ENCODE data around the gene LPP.

Gene LPP

GRCh38 chr3:188505151-188505550 lies 351.2 kb downstream of the LPP start:
- DNase-seq (ENCODE audit: low read depth) = no peak
- no peak overlapping the region for H3K4me3 ChIP-seq (ENCODE audit: control insufficient read depth, low read depth, low read length)
- TF ChIP-seq CTCF (IDR thresholded peaks at IDR 0.05; ENCODE audit: control insufficient read depth, insufficient read depth, low read depth, low read length, missing control alignments) = no peak

- no peak for DNase-seq (ENCODE audit: low read depth)
- no peak overlapping the region for H3K4me3 ChIP-seq (ENCODE audit: control insufficient read depth, low read depth, low read length)
- TF ChIP-seq CTCF (IDR thresholded peaks at IDR 0.05; ENCODE audit: control insufficient read depth, insufficient read depth, low read depth, low read length, missing control alignments) = no peak
These were observed 352.0 kb downstream of the LPP start for GRCh38 chr3:188505911-188506310.

- TF ChIP-seq CTCF (IDR thresholded peaks at IDR 0.05; ENCODE audit: control insufficient read depth, insufficient read depth, low read depth, low read length, missing control alignments) = no peak
- H3K4me3 ChIP-seq (ENCODE audit: control insufficient read depth, low read depth, low read length) = no peak overlapping the region
- no peak for DNase-seq (ENCODE audit: low read depth)
These were observed 352.5 kb downstream of the LPP start for GRCh38 chr3:188506446-188506845.

- TF ChIP-seq CTCF (IDR thresholded peaks at IDR 0.05; ENCODE audit: control insufficient read depth, insufficient read depth, low read depth, low read length, missing control alignments) = no peak
- peak; percentile 91 for DNase-seq (ENCODE audit: low read depth)
- H3K4me3 ChIP-seq (ENCODE audit: control insufficient read depth, low read depth, low read length) = no peak overlapping the region; the same call in 1 of the 2 replicates
These were observed 353.3 kb downstream of the LPP start for GRCh38 chr3:188507244-188507720.

- H3K4me3 ChIP-seq (ENCODE audit: control insufficient read depth, low read depth, low read length) = no peak overlapping the region
- no peak for DNase-seq (ENCODE audit: low read depth)
- TF ChIP-seq CTCF (IDR thresholded peaks at IDR 0.05; ENCODE audit: control insufficient read depth, insufficient read depth, low read depth, low read length, missing control alignments) = no peak
These were observed 354.5 kb downstream of the LPP start for GRCh38 chr3:188508454-188508853.

GRCh38 chr3:188509316-188509715 lies 355.4 kb downstream of the LPP start:
- TF ChIP-seq CTCF (IDR thresholded peaks at IDR 0.05; ENCODE audit: control insufficient read depth, insufficient read depth, low read depth, low read length, missing control alignments) = no peak
- no peak for DNase-seq (ENCODE audit: low read depth)
- no peak overlapping the region for H3K4me3 ChIP-seq (ENCODE audit: control insufficient read depth, low read depth, low read length)

GRCh38 chr3:188510366-188510765 lies 356.4 kb downstream of the LPP start:
- no peak for TF ChIP-seq CTCF (IDR thresholded peaks at IDR 0.05; ENCODE audit: control insufficient read depth, insufficient read depth, low read depth, low read length, missing control alignments)
- no peak overlapping the region for H3K4me3 ChIP-seq (ENCODE audit: control insufficient read depth, low read depth, low read length)
- DNase-seq (ENCODE audit: low read depth) = no peak

Measured in AG09309 (cell line).